Measurements from ENCODE around the gene ODF2. TPM values are rescaled to one million over a fixed set of nuclear protein-coding genes. Genes with fewer than 3 reads are reported as not detected.

ODF2 gene
- total RNA-seq, 1 experiment from 2014 or later: 36.8 TPM

DNA sequence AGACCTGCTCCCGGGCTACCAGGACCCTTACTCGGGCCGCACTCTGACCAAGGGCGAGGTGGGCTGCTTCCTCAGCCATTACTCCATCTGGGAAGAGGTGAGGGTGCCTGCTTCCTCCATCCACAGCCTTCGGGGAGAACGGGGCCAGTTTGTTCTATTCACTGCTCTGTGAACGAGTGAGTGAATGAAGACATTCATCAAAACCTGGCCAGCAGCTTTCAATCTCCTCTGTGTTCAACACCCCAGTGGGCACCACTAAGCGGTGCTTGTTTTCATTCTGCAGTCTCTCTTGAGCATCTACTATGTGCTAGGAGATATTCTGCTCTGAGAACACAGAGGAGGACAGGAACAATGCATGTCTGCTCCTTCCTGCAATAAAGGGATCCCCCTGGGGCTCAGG, 24.6 kb upstream of the ODF2 start:
- intact Hi-C loops (cut with micrococcal nuclease; ENCODE audit: unreplicated experiment) (no loop called here), in situ Hi-C loops (cut with HindIII; ENCODE audit: low pct_unique_long_range_greater_than_20kb, low sequenced_read_pairs) (no loop called here)
- H3K4me3 ChIP-seq (ENCODE audit: low read depth in 2 of 2, low read length in 2 of 2): no peak overlapping the region
- POLR2A ChIA-PET: no interaction called here
- no peak overlapping the region for H3K27ac ChIP-seq (ENCODE audit: low read length)
- no peaks in the 10 kb centered on the region for H3K4me1 ChIP-seq (ENCODE audit: control insufficient read depth, insufficient read depth, low read length)
- DNase-seq (ENCODE audit: low read depth, low spot score) (no peak), ATAC-seq (no peak)
- no peak for TF ChIP-seq TCF7L2 (IDR thresholded peaks at IDR 0.05; ENCODE audit: low read depth, low read length)
- no peak for TF ChIP-seq SIN3A (IDR thresholded peaks at IDR 0.05; ENCODE audit: borderline replicate concordance, insufficient read depth, low read depth, low read length)
- TF ChIP-seq CTCF (IDR thresholded peaks at IDR 0.05): no peak
- no peak for TF ChIP-seq POLR2AphosphoS5 (IDR thresholded peaks at IDR 0.05; ENCODE audit: low read depth, low read length)
- no peak for TF ChIP-seq REST (IDR thresholded peaks at IDR 0.05; ENCODE audit: insufficient read depth in 1 of 2, low read depth in 2 of 2, low read length in 1 of 2)
- no peaks in the 10 kb centered on the region for H3K27me3 ChIP-seq (ENCODE audit: control insufficient read depth, insufficient read depth, low read length)
- H3K36me3 ChIP-seq (ENCODE audit: control insufficient read depth, insufficient read depth, low read length): no peaks in the 10 kb centered on the region
- CTCF ChIA-PET: no interaction called here
- no TSS peak for BruUV-seq (replicated peaks)
- H3K9me3 ChIP-seq (ENCODE audit: control insufficient read depth, insufficient read depth, low read depth, low read length): no peaks in the 10 kb centered on the region

- Histone ChIP-seq H3K36me3 (ENCODE audit: control insufficient read depth, insufficient read depth, low read length) (no peaks in the 10 kb centered on the region), H3K27ac (ENCODE audit: low read length) (no peak overlapping the region), H3K4me1 (ENCODE audit: control insufficient read depth, insufficient read depth, low read length) (no peaks in the 10 kb centered on the region), H3K4me3 (ENCODE audit: low read depth in 2 of 2, low read length in 2 of 2) (no peak overlapping the region), H3K9me3 (ENCODE audit: control insufficient read depth, insufficient read depth, low read depth, low read length) (no peaks in the 10 kb centered on the region), H3K27me3 (ENCODE audit: control insufficient read depth, insufficient read depth, low read length) (no peaks in the 10 kb centered on the region)
- ChIA-PET CTCF (no interaction called here), POLR2A (no interaction called here)
- intact Hi-C loops (cut with micrococcal nuclease; ENCODE audit: unreplicated experiment): no loop called here
- BruUV-seq (replicated peaks): no TSS peak
- no peak for ATAC-seq
- TF ChIP-seq CTCF (IDR thresholded peaks at IDR 0.05) (no peak), TCF7L2 (IDR thresholded peaks at IDR 0.05; ENCODE audit: low read depth, low read length) (no peak), SIN3A (IDR thresholded peaks at IDR 0.05; ENCODE audit: borderline replicate concordance, insufficient read depth, low read depth, low read length) (no peak), POLR2AphosphoS5 (IDR thresholded peaks at IDR 0.05; ENCODE audit: low read depth, low read length) (no peak), REST (IDR thresholded peaks at IDR 0.05; ENCODE audit: insufficient read depth in 1 of 2, low read depth in 2 of 2, low read length in 1 of 2) (no peak)
- DNase-seq (ENCODE audit: low read depth, low spot score): no peak
- in situ Hi-C loops (cut with HindIII; ENCODE audit: low pct_unique_long_range_greater_than_20kb, low sequenced_read_pairs): no loop called here
These were observed 21.5 kb upstream of the ODF2 start for GRCh38 chr9:128434340-128434739.

All from Panc1 (cell line).